Trophoblast cell (in vitro differentiated cells and primary cell): Measurements from ENCODE around the gene MACROD2.

Source experiments
- DNase-seq, 2 donors: peaks; one replicate each; pipeline ENCODE4 v3.0.0-alpha.2; 2016
- H2AFZ ChIP-seq: 2 replicates; pipeline ENCODE4 v1.6.1; 2013; ENCODE audit warnings: low read length, moderate library complexity, mild to moderate bottlenecking; ENCODE audit not compliant: insufficient read depth, poor library complexity
- H2AK5ac ChIP-seq: 2 replicates; pipeline ENCODE4 v1.6.1; 2013; ENCODE audit warnings: mild to moderate bottlenecking, low read length
- H2BK120ac ChIP-seq: 2 replicates; pipeline ENCODE4 v1.6.1; 2013; ENCODE audit warnings: low read length, mild to moderate bottlenecking, moderate library complexity; ENCODE audit not compliant: insufficient read depth, poor library complexity
- H2BK12ac ChIP-seq: 2 replicates; pipeline ENCODE4 v1.6.1; 2013; ENCODE audit warnings: mild to moderate bottlenecking, low read length, moderate library complexity
- H2BK5ac ChIP-seq: 2 replicates; pipeline ENCODE4 v1.6.1; 2013; ENCODE audit warnings: low read length, low read depth, moderate library complexity, mild to moderate bottlenecking; ENCODE audit not compliant: poor library complexity
- H3K14ac ChIP-seq: 2 replicates; pipeline ENCODE4 v1.6.1; 2013; ENCODE audit warnings: mild to moderate bottlenecking, low read length
- H3K18ac ChIP-seq: 2 replicates; pipeline ENCODE4 v1.6.1; 2013; ENCODE audit warnings: mild to moderate bottlenecking, low read length
- H3K23ac ChIP-seq: 2 replicates; pipeline ENCODE4 v1.6.1; 2013; ENCODE audit warnings: low read length
- H3K27ac ChIP-seq: 2 replicates; pipeline ENCODE4 v1.5.1; 2013; ENCODE audit warnings: low read depth, mild to moderate bottlenecking, inconsistent platforms, low read length, moderate library complexity
- H3K27me3 ChIP-seq: 2 replicates; pipeline ENCODE4 v1.6.1; 2013; ENCODE audit warnings: inconsistent platforms, mild to moderate bottlenecking, low read length, moderate library complexity; ENCODE audit not compliant: insufficient read depth
- H3K36me3 ChIP-seq, 2 experiments: 1 replicate in 1 of 2; 2 replicates in 1 of 2; pipeline ENCODE4 v1.6.1; 2013; ENCODE audit warnings: low read length in 2 of 2, mild to moderate bottlenecking in 2 of 2, moderate library complexity in 1 of 2; ENCODE audit not compliant: insufficient read depth in 2 of 2, control insufficient read depth in 1 of 2
- H3K4ac ChIP-seq: 2 replicates; pipeline ENCODE4 v1.6.1; 2013; ENCODE audit warnings: low read depth, mild to moderate bottlenecking, low read length, moderate library complexity
- H3K4me1 ChIP-seq, 2 experiments: 1 replicate in 1 of 2; 2 replicates in 1 of 2; pipeline ENCODE4 v1.6.1; 2013; ENCODE audit warnings: low read length in 2 of 2, mild to moderate bottlenecking in 2 of 2, moderate library complexity in 1 of 2; ENCODE audit not compliant: insufficient read depth in 2 of 2, control insufficient read depth in 1 of 2
- H3K4me2 ChIP-seq: 2 replicates; pipeline ENCODE4 v1.6.1; 2013; ENCODE audit warnings: inconsistent platforms, mild to moderate bottlenecking, low read length, moderate library complexity
- H3K4me3 ChIP-seq: 2 replicates; pipeline ENCODE4 v1.5.1; 2013; ENCODE audit warnings: mild to moderate bottlenecking, low read depth, low read length, inconsistent platforms
- H3K79me1 ChIP-seq: one replicate; pipeline ENCODE4 v1.6.1; 2013; ENCODE audit warnings: low read length
- H3K79me2 ChIP-seq: 2 replicates; pipeline ENCODE4 v1.6.1; 2013; ENCODE audit warnings: low read length, mild to moderate bottlenecking; ENCODE audit not compliant: control insufficient read depth, insufficient read depth, poor library complexity
- H3K9ac ChIP-seq: 2 replicates; pipeline ENCODE4 v1.6.1; 2013; ENCODE audit warnings: mild to moderate bottlenecking, low read length
- H3K9me3 ChIP-seq: 2 replicates; pipeline ENCODE4 v1.6.1; 2013; ENCODE audit warnings: low read depth, mild to moderate bottlenecking, control low read depth, inconsistent platforms, low read length; ENCODE audit not compliant: insufficient read depth
- H4K12ac ChIP-seq: 2 replicates; pipeline ENCODE4 v1.6.1; 2013; ENCODE audit warnings: low read depth, mild to moderate bottlenecking, low read length, moderate library complexity
- H4K8ac ChIP-seq: 2 replicates; pipeline ENCODE4 v1.6.1; 2013; ENCODE audit warnings: low read depth, mild to moderate bottlenecking, low read length, moderate library complexity
- H4K91ac ChIP-seq: one replicate; pipeline ENCODE4 v1.6.1; 2013; ENCODE audit warnings: low read depth, mild to moderate bottlenecking, low read length, moderate library complexity
- WGBS: extraction: QIAGEN DNeasy Blood & Tissue Kit; methylation state at CpG from one replicate; pipeline ENCODE4 v1.1.7; 2013; ENCODE audit warnings: missing lambda C conversion rate; ENCODE audit not compliant: insufficient read length, insufficient coverage; ENCODE audit errors: extremely low coverage; 5-methylcytosine and 5-hydroxymethylcytosine counted together

MACROD2 gene

GRCh38 chr20:15288106-15288505 is 1292.8 kb downstream of the MACROD2 start:
- Histone ChIP-seq H3K9me3 (no peaks in the 10 kb centered on the region), H3K27me3 (no peaks in the 10 kb centered on the region), H3K79me2 (no peaks in the 10 kb centered on the region), H3K4me3 (no peak overlapping the region), H3K14ac (no peak overlapping the region), H2AK5ac (no peak overlapping the region), H3K23ac (no peak overlapping the region), H3K4ac (no peak overlapping the region), H4K8ac (no peak overlapping the region), H4K91ac (no peak overlapping the region), H2BK12ac (no peak overlapping the region), H4K12ac (no peak overlapping the region), H2BK120ac (no peak overlapping the region), H3K4me1 (no peaks in the 10 kb centered on the region), H3K18ac (no peak overlapping the region), H2AFZ (no peak overlapping the region), H3K27ac (no peak overlapping the region), H3K79me1 (no peaks in the 10 kb centered on the region), H3K36me3 (no peaks in the 10 kb centered on the region), H3K4me2 (no peak overlapping the region), H2BK5ac (no peak overlapping the region), H3K9ac (no peak overlapping the region)
- no peak for DNase-seq
- WGBS, result no CpG with 5 or more reads among the region's 3 CpGs

GRCh38 chr20:15289337-15289736 is 1294.0 kb downstream of the MACROD2 start:
- H4K91ac ChIP-seq, result no peak overlapping the region
- whole genome bisulfite sequencing, result no CpG with 5 or more reads among the region's 4 CpGs

GRCh38 chr20:15292405-15292804 is 1297.1 kb downstream of the MACROD2 start:
- no peak overlapping the region for H4K8ac ChIP-seq
- WGBS, result no CpG with 5 or more reads among the region's 4 CpGs

More at GRCh38 chr20:15289337-15289736, 1294.0 kb downstream of the MACROD2 start:
- H2AFZ ChIP-seq, result no peak overlapping the region
- H3K79me1 ChIP-seq, result no peaks in the 10 kb centered on the region
- no peak overlapping the region for H2BK120ac ChIP-seq
- no peak overlapping the region for H2BK5ac ChIP-seq
- no peaks in the 10 kb centered on the region for H3K36me3 ChIP-seq
- H3K4me1 ChIP-seq, result no peaks in the 10 kb centered on the region
- no peak overlapping the region for H2BK12ac ChIP-seq
- no peaks in the 10 kb centered on the region for H3K9me3 ChIP-seq
- no peak overlapping the region for H3K18ac ChIP-seq
- no peak overlapping the region for H2AK5ac ChIP-seq
- no peak overlapping the region for H3K23ac ChIP-seq
- no peak overlapping the region for H3K9ac ChIP-seq
- no peak overlapping the region for H3K14ac ChIP-seq
- no peak overlapping the region for H3K4me2 ChIP-seq
- H3K79me2 ChIP-seq, result no peaks in the 10 kb centered on the region
- H4K12ac ChIP-seq, result no peak overlapping the region
- H3K4ac ChIP-seq, result no peak overlapping the region
- no peak overlapping the region for H4K8ac ChIP-seq
- H3K4me3 ChIP-seq, result no peak overlapping the region
- no peak for DNase-seq
- no peaks in the 10 kb centered on the region for H3K27me3 ChIP-seq
- H3K27ac ChIP-seq, result no peak overlapping the region

GRCh38 chr20:15296422-15296821 is 1301.1 kb downstream of the MACROD2 start:
- no peak for DNase-seq
- H3K36me3 ChIP-seq, result no peaks in the 10 kb centered on the region
- no peaks in the 10 kb centered on the region for H3K4me1 ChIP-seq
- H3K27ac ChIP-seq, result no peak overlapping the region
- no peak overlapping the region for H2BK12ac ChIP-seq
- no peak overlapping the region for H2BK5ac ChIP-seq
- no peak overlapping the region for H4K91ac ChIP-seq
- H3K4me3 ChIP-seq, result no peak overlapping the region
- H2AFZ ChIP-seq, result no peak overlapping the region
- no peak overlapping the region for H3K18ac ChIP-seq
- no peaks in the 10 kb centered on the region for H3K79me2 ChIP-seq
- H3K79me1 ChIP-seq, result no peaks in the 10 kb centered on the region
- no peak overlapping the region for H3K14ac ChIP-seq
- no peak overlapping the region for H3K4me2 ChIP-seq
- H3K4ac ChIP-seq, result no peak overlapping the region
- no peak overlapping the region for H3K23ac ChIP-seq
- H3K9ac ChIP-seq, result no peak overlapping the region
- H3K9me3 ChIP-seq, result no peaks in the 10 kb centered on the region
- H4K8ac ChIP-seq, result no peak overlapping the region
- H3K27me3 ChIP-seq, result no peaks in the 10 kb centered on the region
- no peak overlapping the region for H2AK5ac ChIP-seq
- H2BK120ac ChIP-seq, result no peak overlapping the region
- no peak overlapping the region for H4K12ac ChIP-seq

More at GRCh38 chr20:15292405-15292804, 1297.1 kb downstream of the MACROD2 start:
- no peak overlapping the region for H3K9ac ChIP-seq
- no peaks in the 10 kb centered on the region for H3K79me2 ChIP-seq
- no peaks in the 10 kb centered on the region for H3K4me1 ChIP-seq
- no peak overlapping the region for H2AK5ac ChIP-seq
- no peaks in the 10 kb centered on the region for H3K27me3 ChIP-seq
- no peak overlapping the region for H3K4me3 ChIP-seq
- no peak overlapping the region for H3K23ac ChIP-seq
- H3K36me3 ChIP-seq, result no peaks in the 10 kb centered on the region
- no peaks in the 10 kb centered on the region for H3K9me3 ChIP-seq
- no peak overlapping the region for H3K4me2 ChIP-seq
- no peak overlapping the region for H3K18ac ChIP-seq
- no peak overlapping the region for H3K14ac ChIP-seq
- H3K79me1 ChIP-seq, result no peaks in the 10 kb centered on the region
- H3K4ac ChIP-seq, result no peak overlapping the region
- H2BK120ac ChIP-seq, result no peak overlapping the region
- H3K27ac ChIP-seq, result no peak overlapping the region
- H4K12ac ChIP-seq, result no peak overlapping the region
- no peak overlapping the region for H2AFZ ChIP-seq
- no peak for DNase-seq
- no peak overlapping the region for H2BK5ac ChIP-seq
- no peak overlapping the region for H2BK12ac ChIP-seq
- no peak overlapping the region for H4K91ac ChIP-seq
